ENCODE results near the gene TOR4A.

Gene TOR4A

DNA sequence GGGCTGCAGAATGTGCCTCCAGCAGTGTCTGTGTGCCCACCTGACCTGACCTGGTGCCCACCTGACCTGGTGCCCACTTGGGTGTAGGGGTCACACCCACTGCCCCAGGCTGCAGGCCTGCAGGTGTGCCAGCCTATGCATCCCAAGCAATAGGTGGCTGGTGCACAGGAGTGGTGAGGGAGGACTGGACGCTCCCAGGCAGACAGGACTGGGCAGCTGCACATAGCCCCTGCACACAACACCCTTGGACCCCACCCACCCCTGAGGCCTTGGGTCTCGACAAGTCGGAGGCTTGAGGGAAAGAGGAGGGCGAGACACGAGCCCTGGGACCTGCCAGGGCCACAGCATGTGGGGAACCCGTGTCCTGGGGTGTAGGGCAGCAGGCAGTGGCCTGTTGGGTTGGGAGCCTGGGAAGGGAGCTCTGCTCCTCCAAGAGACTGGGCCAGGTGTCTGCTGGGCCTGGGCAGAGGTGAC lies 35.4 kb downstream of the TOR4A start:
- ATAC-seq = no peak
- TF ChIP-seq ISL1 (CRISPR knock-in tag; IDR thresholded peaks at IDR 0.05) (no peak), BACH2 (CRISPR knock-in tag; IDR thresholded peaks at IDR 0.05; ENCODE audit: borderline replicate concordance) (no peak), CSDC2 (CRISPR knock-in tag; IDR thresholded peaks at IDR 0.05) (no peak), OSR1 (CRISPR knock-in tag; IDR thresholded peaks at IDR 0.05) (no peak), TOX (CRISPR knock-in tag; IDR thresholded peaks at IDR 0.05; ENCODE audit: borderline replicate concordance) (no peak), ZNF8 (CRISPR knock-in tag; IDR thresholded peaks at IDR 0.05) (no peak)
- TF ChIP-seq, protein P1, sequence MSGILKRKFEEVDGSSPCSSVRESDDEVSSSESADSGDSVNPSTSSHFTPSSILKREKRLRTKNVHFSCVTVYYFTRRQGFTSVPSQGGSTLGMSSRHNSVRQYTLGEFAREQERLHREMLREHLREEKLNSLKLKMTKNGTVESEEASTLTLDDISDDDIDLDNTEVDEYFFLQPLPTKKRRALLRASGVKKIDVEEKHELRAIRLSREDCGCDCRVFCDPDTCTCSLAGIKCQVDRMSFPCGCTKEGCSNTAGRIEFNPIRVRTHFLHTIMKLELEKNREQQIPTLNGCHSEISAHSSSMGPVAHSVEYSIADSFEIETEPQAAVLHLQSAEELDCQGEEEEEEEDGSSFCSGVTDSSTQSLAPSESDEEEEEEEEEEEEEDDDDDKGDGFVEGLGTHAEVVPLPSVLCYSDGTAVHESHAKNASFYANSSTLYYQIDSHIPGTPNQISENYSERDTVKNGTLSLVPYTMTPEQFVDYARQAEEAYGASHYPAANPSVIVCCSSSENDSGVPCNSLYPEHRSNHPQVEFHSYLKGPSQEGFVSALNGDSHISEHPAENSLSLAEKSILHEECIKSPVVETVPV (CRISPR knock-in tag; IDR thresholded peaks at IDR 0.05) = no peak
- TF ChIP-seq, protein P2, sequence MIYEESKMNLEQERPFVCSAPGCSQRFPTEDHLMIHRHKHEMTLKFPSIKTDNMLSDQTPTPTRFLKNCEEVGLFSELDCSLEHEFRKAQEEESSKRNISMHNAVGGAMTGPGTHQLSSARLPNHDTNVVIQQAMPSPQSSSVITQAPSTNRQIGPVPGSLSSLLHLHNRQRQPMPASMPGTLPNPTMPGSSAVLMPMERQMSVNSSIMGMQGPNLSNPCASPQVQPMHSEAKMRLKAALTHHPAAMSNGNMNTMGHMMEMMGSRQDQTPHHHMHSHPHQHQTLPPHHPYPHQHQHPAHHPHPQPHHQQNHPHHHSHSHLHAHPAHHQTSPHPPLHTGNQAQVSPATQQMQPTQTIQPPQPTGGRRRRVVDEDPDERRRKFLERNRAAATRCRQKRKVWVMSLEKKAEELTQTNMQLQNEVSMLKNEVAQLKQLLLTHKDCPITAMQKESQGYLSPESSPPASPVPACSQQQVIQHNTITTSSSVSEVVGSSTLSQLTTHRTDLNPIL (CRISPR knock-in tag; IDR thresholded peaks at IDR 0.05; ENCODE audit: low read depth) = no peak

DNA sequence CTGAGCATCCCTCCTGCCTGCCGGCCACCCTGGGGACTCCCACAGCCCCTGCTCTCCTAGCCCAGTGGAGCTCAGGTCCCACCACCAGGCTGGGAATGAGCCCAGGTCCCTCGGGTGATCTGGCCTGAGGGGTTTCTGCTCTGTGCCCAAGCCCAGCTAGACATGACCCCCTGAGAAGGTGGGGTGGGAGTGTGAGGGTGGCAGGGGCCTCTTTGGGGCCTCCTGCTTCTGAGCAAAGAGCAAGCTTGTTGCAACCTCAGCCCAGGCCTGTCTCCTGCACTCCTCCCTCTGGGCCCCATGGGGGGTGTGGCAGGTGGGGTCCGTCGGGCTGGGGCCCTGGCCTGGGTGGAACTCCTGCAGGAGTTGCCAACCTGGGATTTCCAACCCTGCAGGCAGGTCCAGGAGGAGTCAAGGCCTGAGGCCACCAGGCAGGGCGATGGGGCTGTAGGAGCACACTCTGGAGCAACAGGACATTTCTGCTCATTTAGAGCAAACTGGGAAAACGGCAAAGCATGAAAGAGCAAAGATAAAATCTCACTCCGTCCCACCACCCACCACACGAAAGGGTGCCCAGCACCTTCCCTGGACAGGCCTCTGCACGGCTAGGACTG lies 35.9 kb downstream of the TOR4A start:
- ATAC-seq = no peak
- TF ChIP-seq, protein P1 (CRISPR knock-in tag; IDR thresholded peaks at IDR 0.05) = no peak
- TF ChIP-seq ARNTL (CRISPR knock-in tag; IDR thresholded peaks at IDR 0.05; ENCODE audit: borderline replicate concordance, low read depth) (no peak), OSR1 (CRISPR knock-in tag; IDR thresholded peaks at IDR 0.05) (no peak), CSDC2 (CRISPR knock-in tag; IDR thresholded peaks at IDR 0.05) (no peak), PPARA (CRISPR knock-in tag; IDR thresholded peaks at IDR 0.05; ENCODE audit: borderline replicate concordance) (no peak), ZFP3 (CRISPR knock-in tag; IDR thresholded peaks at IDR 0.05) (no peak), ZFP30 (CRISPR knock-in tag; IDR thresholded peaks at IDR 0.05) (no peak), ZNF70 (CRISPR knock-in tag; IDR thresholded peaks at IDR 0.05) (no peak), TOX (CRISPR knock-in tag; IDR thresholded peaks at IDR 0.05; ENCODE audit: borderline replicate concordance) (no peak), ZNF8 (CRISPR knock-in tag; IDR thresholded peaks at IDR 0.05) (no peak), ZNF565 (CRISPR knock-in tag; conservative IDR thresholded peaks at IDR 0.05; ENCODE audit: low read depth) (no peak), GLIS3 (CRISPR knock-in tag; IDR thresholded peaks at IDR 0.05) (no peak), BACH2 (CRISPR knock-in tag; IDR thresholded peaks at IDR 0.05; ENCODE audit: borderline replicate concordance) (no peak), ESRRG (CRISPR knock-in tag; IDR thresholded peaks at IDR 0.05) (no peak), RARB (CRISPR knock-in tag; IDR thresholded peaks at IDR 0.05) (no peak)
- TF ChIP-seq, protein P3, sequence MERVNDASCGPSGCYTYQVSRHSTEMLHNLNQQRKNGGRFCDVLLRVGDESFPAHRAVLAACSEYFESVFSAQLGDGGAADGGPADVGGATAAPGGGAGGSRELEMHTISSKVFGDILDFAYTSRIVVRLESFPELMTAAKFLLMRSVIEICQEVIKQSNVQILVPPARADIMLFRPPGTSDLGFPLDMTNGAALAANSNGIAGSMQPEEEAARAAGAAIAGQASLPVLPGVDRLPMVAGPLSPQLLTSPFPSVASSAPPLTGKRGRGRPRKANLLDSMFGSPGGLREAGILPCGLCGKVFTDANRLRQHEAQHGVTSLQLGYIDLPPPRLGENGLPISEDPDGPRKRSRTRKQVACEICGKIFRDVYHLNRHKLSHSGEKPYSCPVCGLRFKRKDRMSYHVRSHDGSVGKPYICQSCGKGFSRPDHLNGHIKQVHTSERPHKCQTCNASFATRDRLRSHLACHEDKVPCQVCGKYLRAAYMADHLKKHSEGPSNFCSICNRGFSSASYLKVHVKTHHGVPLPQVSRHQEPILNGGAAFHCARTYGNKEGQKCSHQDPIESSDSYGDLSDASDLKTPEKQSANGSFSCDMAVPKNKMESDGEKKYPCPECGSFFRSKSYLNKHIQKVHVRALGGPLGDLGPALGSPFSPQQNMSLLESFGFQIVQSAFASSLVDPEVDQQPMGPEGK (CRISPR knock-in tag; IDR thresholded peaks at IDR 0.05; ENCODE audit: borderline replicate concordance) = no peak
- TF ChIP-seq, protein P2 (CRISPR knock-in tag; IDR thresholded peaks at IDR 0.05; ENCODE audit: low read depth) = no peak
- TF ChIP-seq, protein P4, sequence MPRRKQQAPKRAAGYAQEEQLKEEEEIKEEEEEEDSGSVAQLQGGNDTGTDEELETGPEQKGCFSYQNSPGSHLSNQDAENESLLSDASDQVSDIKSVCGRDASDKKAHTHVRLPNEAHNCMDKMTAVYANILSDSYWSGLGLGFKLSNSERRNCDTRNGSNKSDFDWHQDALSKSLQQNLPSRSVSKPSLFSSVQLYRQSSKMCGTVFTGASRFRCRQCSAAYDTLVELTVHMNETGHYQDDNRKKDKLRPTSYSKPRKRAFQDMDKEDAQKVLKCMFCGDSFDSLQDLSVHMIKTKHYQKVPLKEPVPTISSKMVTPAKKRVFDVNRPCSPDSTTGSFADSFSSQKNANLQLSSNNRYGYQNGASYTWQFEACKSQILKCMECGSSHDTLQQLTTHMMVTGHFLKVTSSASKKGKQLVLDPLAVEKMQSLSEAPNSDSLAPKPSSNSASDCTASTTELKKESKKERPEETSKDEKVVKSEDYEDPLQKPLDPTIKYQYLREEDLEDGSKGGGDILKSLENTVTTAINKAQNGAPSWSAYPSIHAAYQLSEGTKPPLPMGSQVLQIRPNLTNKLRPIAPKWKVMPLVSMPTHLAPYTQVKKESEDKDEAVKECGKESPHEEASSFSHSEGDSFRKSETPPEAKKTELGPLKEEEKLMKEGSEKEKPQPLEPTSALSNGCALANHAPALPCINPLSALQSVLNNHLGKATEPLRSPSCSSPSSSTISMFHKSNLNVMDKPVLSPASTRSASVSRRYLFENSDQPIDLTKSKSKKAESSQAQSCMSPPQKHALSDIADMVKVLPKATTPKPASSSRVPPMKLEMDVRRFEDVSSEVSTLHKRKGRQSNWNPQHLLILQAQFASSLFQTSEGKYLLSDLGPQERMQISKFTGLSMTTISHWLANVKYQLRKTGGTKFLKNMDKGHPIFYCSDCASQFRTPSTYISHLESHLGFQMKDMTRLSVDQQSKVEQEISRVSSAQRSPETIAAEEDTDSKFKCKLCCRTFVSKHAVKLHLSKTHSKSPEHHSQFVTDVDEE (CRISPR knock-in tag; IDR thresholded peaks at IDR 0.05) = no peak
